ENCODE data around the gene RLN2.

RLN2 gene

DNA sequence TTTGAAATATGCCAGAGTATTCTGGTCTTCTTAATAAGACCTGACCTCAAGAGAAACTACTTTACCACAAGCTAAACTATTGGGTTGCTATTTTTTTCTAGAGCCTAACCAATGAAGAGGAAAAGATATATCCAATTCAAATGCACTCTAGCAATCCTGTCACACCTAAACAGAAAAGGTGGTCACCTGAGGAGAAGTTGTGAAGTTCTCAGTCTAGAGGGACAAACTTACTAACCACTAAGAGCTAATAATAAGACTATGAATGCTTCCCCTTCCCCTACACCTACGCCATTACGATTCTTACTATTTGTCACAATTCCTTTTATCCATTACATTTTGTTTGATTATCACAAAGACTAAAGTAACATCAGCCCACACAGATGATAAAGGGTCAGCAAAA, 29.7 kb downstream of the RLN2 start:
- in situ Hi-C loops (cut with MboI; ENCODE audit: low sequenced_read_pairs), result no loop called here

GRCh38 chr9:5269249-5269715, 35.2 kb downstream of the RLN2 start:
- in situ Hi-C loops (cut with MboI; ENCODE audit: low sequenced_read_pairs), result no loop called here

GRCh38 chr9:5265939-5266338, 38.6 kb downstream of the RLN2 start:
- in situ Hi-C loops (cut with MboI; ENCODE audit: low sequenced_read_pairs), result no loop called here

DNA sequence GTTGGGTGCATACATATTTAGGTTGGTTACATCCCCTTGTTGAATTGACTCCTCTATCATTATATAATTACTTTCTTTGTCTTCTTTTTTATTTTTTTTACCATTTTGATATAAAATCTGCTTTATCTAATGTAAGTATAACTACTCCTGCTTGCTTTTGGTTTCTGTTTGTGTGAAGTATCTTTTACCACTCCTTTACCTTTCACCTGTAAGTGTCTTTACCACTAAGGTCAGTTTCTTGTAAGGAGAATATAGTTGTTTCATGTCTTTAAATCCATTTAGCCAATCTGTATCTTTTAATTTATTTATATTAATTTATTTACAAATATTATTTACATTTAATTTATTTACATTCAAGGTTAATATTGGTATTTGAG, 40.3 kb downstream of the RLN2 start:
- in situ Hi-C loops (cut with MboI; ENCODE audit: low sequenced_read_pairs), result no loop called here

DNA sequence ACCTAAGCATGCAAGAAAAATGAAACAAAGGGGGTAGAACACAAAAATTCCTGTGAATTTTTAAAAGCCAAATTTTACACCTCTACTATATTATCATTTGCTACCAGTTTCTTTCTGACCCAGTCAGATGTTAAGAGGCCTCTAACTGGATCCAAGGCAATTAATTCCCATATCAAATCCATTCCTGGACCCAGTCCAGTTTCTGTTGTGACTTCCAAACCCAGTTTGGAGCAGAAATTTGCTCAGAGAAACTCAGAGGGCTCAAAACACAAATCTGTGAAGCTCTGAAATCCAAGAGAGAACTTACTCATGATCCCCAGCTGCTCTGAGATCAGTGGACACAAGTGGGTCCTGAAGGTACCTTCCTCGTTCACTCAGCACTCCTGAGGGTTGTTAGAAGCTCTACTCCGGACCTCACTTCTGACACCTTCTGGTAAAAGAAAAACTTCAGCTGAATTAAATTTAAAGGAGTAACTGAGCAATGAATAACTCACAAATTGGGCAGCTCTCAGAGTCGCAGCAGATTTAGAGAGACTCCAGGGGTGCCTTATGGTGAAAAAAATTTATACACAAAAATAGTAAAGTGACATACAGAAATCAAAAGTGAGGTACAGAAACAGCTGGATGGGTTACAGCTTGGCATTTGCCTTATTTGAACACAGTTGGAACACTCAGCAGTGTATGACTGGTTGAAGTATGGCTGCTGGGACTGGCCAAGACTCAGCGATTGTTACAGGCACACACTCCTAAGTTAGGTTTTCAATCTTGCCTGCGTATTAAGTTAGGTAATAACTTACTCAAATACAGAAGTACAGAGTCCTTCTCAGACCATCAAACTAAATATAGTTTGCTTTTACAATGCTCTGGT, 40.9 kb downstream of the RLN2 start:
- in situ Hi-C loops (cut with MboI; ENCODE audit: low sequenced_read_pairs), result no loop called here
